Measurements from ENCODE around the gene LAIR1.

Gene LAIR1

DNA sequence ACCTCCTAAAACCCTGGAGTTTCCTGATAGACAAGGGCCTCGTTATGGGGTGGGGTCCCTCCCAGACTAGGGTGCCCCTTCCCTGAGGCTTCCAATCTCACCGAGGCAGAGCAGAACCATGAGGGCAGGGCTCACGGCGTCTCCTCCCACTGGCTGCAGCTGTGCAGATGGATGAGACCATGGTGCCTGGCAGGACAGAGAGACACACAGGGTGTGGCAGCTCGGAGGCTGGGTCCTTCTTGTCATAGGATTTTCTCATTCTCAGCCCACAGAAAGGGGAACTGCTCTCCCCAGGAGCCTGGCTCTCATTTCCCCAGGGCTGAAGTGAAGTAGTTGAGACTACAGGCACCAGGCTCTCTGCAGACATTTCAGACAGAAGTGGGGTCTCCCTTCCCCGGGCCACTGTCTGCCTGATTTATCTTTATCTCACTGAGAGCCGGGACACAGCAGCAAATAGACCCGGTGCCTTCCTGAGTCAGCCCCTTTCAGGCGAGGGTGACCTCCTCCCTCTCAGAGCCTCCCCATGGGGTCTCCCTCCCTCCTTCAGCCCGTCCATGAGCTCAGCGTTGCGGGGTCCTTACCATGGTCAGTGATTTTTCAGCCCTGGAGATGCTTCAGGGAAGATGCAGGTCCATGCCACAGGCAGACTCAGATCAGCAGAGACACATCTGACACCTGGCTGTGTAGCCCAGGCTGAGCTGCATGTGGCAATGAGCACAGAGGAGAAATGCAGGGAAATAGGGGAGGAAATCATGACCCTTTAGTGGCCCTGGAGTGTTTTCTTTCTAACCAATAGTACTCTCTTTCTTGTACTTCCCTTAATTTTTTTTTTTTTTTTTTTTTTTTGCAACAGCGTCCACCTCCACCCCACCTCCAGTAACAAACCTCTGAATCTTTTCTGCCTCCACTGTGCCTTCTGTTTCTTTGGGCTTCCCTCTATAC, 52.0 kb downstream of the LAIR1 start, which contains the start of gene LILRA5:
LILRA5 (minus strand) TSS at position 731 of the 942 bp plus-strand sequence; CDS start at position 584, 147 bp downstream.
- no peak for DNase-seq

DNA sequence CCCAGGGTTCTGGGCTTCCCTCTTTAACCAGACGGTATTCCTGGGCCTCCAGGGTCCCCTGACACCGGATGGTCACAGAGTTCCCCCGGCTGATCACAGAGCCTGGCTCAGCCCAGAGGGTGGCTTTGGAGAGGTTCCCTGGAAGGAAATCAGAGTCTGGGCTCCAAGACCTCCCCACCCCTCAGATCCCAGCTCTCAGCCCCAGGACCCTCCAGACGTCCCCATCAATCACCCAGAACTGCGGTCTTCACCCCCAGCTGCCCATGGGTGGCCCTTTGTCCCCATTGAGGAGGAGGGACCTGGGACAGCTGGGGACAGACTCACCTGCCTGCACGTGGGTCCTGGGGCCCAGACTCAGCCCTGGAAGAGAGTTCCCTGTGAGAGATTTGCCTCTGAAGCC, 52.7 kb downstream of the LAIR1 start:
- no peak for DNase-seq

DNA sequence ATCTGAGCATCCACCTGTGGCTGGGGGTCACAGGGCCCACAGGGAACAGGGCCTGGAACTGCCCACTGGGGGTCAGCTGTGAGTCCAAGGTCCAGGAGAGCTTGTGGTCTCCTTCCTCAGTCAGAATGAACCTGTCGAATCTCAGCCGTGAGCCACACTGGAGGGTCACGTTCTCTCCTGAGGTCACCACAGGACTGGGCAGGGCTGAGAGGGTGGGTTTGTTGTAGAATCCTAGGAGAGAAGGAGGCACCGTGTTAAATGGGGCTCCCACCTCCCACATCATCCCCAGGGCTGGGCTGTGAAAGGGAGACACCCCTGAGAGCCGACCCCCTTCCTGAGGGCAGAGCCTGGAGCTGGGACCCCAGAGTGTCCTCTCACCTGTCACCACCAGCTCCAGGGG, 53.2 kb downstream of the LAIR1 start:
- no peak for DNase-seq

DNA sequence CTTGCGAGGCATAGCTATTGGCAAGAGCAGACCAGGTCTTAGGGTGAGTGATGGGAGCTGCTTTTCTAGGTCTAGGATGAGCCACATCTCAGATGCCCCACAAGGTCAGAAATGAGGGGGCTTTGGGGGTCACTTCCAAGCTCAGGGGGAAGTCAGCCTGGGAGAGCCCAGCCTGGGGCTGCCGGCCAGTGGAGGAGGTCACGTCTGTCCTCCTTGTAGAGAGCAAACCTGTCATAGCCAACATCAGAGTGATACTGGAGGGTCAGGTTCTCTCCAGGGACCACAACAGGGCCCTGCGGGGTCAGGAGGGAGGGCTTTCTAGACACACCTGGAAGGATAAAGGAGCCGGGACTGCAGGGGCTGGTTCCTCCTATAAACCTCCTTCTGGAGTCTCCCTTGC, 54.2 kb downstream of the LAIR1 start:
- no peak for DNase-seq

DNA sequence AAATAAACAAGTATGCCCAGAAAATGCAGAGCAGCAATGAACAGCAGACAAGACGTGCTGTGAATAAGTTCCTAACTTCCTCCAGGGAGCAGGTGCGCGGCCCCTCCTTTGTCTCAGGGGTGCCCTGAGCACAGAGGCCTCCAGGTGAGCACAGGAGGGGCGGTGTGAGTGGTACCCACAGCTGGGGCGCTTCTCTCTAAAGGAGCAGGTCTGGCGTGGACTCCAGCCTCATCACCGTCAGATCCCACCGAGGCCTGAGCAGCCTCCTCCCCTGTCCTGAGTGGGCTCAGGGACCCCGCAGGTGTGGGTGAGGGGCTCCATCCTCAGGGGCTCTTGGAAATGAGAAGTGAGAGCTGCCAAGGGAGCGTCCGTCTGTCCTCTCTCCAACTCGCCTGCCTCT, 54.9 kb downstream of the LAIR1 start:
- no peak for DNase-seq

DNA sequence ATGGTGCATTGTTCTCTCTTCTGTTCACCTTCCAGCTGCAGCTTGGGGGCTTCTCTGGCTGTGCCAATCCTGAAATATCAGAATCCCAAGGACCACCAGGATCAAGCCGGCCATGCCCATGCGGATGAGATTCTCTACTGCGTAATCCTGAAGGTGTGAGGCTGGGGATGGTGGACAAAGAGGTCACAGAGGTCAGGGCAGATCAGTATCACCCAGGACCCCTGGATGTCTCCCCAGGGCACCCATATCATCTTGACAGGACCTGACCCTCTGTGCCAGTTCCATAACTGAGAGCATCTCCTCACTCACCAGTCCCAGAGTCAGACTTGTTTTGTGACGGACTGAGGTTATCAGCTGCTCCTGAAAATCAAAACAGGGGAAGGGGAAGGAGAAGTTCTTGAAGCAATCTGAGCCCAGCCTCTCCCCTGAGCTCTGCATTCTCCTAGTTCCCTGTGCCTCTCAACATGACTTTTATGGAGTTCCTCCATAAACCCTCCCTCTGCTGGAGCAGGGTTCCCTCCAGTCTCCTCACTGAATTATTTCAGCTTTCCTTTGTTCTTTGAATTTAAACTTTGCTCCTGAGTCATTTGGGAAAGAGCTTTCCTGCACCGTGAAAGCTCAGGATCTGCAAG, 57.2 kb downstream of the LAIR1 start:
- DNase-seq, result no peak

DNA sequence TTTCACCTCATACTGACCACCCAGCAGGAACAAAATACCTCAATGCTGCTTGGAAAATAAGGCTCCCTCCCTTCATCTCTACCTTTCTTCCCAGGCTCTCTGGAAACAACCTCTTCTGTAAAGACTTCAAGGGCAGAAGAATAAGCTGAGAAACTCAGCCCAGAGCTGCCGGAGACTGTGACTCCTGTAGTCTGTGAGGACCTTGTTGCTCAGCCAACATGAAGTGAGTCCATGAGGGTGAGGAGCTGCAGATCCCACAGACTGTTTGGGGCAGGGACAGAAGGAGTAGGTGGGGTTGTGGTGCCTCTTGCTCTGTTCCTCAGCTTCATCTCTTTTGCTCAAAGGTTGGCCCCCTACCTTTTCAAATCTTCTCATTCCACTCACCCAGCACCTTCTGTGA, 59.6 kb downstream of the LAIR1 start:
- no peak for DNase-seq

DNA sequence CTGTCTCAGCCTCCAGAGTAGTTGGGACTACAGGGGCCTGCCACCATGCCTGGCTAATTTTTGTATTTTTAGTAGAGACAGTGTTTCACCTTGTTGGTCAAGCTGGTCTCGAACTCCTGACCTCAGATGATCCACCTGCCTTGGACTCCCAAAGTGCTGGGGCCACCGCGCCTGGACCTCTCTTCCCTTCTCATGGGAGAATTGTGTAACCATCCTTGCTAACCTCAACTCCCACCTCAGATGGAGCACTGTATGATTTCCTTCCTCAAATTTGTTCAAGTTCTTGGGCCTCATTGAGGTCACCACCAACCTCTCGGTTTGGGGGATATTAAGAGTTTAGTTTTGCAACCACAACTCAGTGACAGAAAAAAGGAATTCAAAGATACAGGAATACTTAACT, 62.5 kb downstream of the LAIR1 start:
- DNase-seq, result no peak

All from NCI-H187 treated with DMSO at 0.1 percent for 48 hours (cell line).